AG04449 (cell line): Measurements from ENCODE around the gene XKR7.
"Not testable (repeated sequence)": the region's sequence is repeated elsewhere in the genome, so short reads cannot be mapped to it uniquely, and the experiment has no call there.

ENCODE experiments used
- CTCF ChIA-PET: fragments of 350-600 bp; formaldehyde crosslinking; extraction: SDS; loops from one replicate; lab custom pipeline; 2021; ENCODE audit warnings: antibody characterized with exemption; lab: Yijun Ruan, JAX
- POLR2A ChIA-PET: fragments of 400-600, 350-600 bp; formaldehyde crosslinking; extraction: SDS; loops from one replicate; lab custom pipeline; 2020; ENCODE audit warnings: antibody characterized with exemption, inconsistent platforms; lab: Yijun Ruan, JAX
- DNase-seq: peaks from one replicate; pipeline ENCODE4 v3.0.0-alpha.2; 2010; ENCODE audit warnings: low read depth, low spot score
- H3K4me3 ChIP-seq: 2 replicates; pipeline ENCODE4 v1.5.1; 2011; ENCODE audit warnings: low read depth, mild to moderate bottlenecking, control low read depth, low read length
- CTCF ChIP-seq: IDR thresholded peaks from one replicate; pipeline ENCODE4 v1.5.1; 2011; ENCODE audit warnings: mild to moderate bottlenecking, moderate library complexity, low read length, control low read depth, inconsistent platforms; ENCODE audit not compliant: insufficient read depth; ENCODE audit errors: missing control alignments

The XKR7 gene

GRCh38 chr20:31967830-31968249 lies at the start of gene XKR7:
XKR7 (plus strand) TSS chr20:31968151; CDS start chr20:31968176, 25 bp downstream.
- CTCF ChIA-PET, result interaction anchor here (0.8 to 3.6 kb wide), 3 partner anchors 15 to 145 kb away, joined by 3 to 25 read pairs (median 4); partner anchors contain the start of gene PDRG1
- no peak for DNase-seq
- H3K4me3 ChIP-seq, result no peak within 1 kb of the TSS

GRCh38 chr20:31918466-31919105 lies 49.4 kb upstream of the XKR7 start:
- POLR2A ChIA-PET, result no interaction called here
- CTCF ChIA-PET, result interaction anchor here (1.3 to 1.5 kb wide), 2 partner anchors 34 to 64 kb away, joined by 3 to 4 read pairs; no protein-coding TSS in a partner anchor
- H3K4me3 ChIP-seq, result no peak overlapping the region
- TF ChIP-seq CTCF, result no peak
- DNase-seq, result no peak

More at GRCh38 chr20:31967830-31968249, at the start of gene XKR7:
- POLR2A ChIA-PET, result no interaction called here
- no peak for TF ChIP-seq CTCF

- no peak for TF ChIP-seq CTCF
- DNase-seq, result no peak
- POLR2A ChIA-PET, result interaction anchor here (0.7 to 0.8 kb wide), 2 partner anchors 33 to 1140 kb away, joined by 3 read pairs; no protein-coding TSS in a partner anchor
- H3K4me3 ChIP-seq, result no peak overlapping the region
- CTCF ChIA-PET, result interaction anchor here (1.2 to 1.5 kb wide), 3 partner anchors 33 to 173 kb away, joined by 3 to 5 read pairs (median 4); partner anchors contain the start of gene PDRG1
Measured at GRCh38 chr20:31919410-31920155, 48.4 kb upstream of the XKR7 start.

- ChIA-PET CTCF (interaction anchor here (1.2 to 1.4 kb wide), 2 partner anchors 32 to 172 kb away, joined by 3 to 5 read pairs; partner anchors contain the start of gene PDRG1), POLR2A (no interaction called here)
Measured at GRCh38 chr20:31920275-31920855, 47.6 kb upstream of the XKR7 start.

GRCh38 chr20:31921480-31921879 lies 46.5 kb upstream of the XKR7 start:
- DNase-seq, POLR2A ChIA-PET, H3K4me3 ChIP-seq, CTCF ChIA-PET: not testable (repeated sequence)

More at GRCh38 chr20:31920275-31920855, 47.6 kb upstream of the XKR7 start:
- TF ChIP-seq CTCF, result no peak
- DNase-seq, result no peak
- no peak overlapping the region for H3K4me3 ChIP-seq

- ChIA-PET POLR2A (no interaction called here), CTCF (interaction anchor here (2.1 kb wide), 1 partner anchor 30 kb away, joined by 8 read pairs; the partner anchor contains the start of gene PDRG1)
- TF ChIP-seq CTCF, result no peak
- DNase-seq, result no peak
- no peak overlapping the region for H3K4me3 ChIP-seq
Measured at GRCh38 chr20:31922181-31922580, 45.8 kb upstream of the XKR7 start.
